ENCODE measurements around the gene DLGAP4.

DNA sequence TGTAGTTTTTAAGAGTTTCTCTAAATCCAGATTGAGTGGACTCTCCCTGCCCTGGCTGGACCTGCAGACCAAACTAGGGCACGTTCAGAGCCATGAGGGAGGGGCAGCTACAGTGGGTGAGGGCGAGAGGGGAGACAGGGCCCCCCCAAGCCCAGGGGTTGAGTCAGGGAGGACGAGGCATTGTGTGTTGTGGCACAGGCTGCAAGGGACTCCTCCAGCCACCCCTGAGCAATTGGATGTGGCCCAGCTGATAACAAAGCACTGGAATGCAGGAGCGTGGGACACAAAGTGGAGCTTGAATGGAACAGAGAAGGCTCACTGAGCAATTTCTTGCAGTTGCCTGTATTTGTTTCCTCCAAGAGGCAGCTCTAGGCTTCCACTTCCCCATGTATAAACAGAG lies 191.7 kb downstream of the DLGAP4 start:
- TF ChIP-seq SOX6 (IDR thresholded peaks at IDR 0.05) (no peak), SOX6 (CRISPR knock-in tag; IDR thresholded peaks at IDR 0.05) (no peak), RXRA (CRISPR knock-in tag; IDR thresholded peaks at IDR 0.05) (no peak), SMAD9 (CRISPR knock-in tag; IDR thresholded peaks at IDR 0.05) (no peak), KAT7 (CRISPR knock-in tag; IDR thresholded peaks at IDR 0.05; ENCODE audit: borderline replicate concordance) (no peak), ZFP36L1 (CRISPR knock-in tag; IDR thresholded peaks at IDR 0.05) (no peak), ZNF333 (CRISPR knock-in tag; IDR thresholded peaks at IDR 0.05; ENCODE audit: borderline replicate concordance) (no peak), SRSF4 (IDR thresholded peaks at IDR 0.05; ENCODE audit: low read depth, low read length, poor library complexity, severe bottlenecking) (no peak), JUN (CRISPR knock-in tag; IDR thresholded peaks at IDR 0.05) (no peak)
- TF ChIP-seq, protein P1, sequence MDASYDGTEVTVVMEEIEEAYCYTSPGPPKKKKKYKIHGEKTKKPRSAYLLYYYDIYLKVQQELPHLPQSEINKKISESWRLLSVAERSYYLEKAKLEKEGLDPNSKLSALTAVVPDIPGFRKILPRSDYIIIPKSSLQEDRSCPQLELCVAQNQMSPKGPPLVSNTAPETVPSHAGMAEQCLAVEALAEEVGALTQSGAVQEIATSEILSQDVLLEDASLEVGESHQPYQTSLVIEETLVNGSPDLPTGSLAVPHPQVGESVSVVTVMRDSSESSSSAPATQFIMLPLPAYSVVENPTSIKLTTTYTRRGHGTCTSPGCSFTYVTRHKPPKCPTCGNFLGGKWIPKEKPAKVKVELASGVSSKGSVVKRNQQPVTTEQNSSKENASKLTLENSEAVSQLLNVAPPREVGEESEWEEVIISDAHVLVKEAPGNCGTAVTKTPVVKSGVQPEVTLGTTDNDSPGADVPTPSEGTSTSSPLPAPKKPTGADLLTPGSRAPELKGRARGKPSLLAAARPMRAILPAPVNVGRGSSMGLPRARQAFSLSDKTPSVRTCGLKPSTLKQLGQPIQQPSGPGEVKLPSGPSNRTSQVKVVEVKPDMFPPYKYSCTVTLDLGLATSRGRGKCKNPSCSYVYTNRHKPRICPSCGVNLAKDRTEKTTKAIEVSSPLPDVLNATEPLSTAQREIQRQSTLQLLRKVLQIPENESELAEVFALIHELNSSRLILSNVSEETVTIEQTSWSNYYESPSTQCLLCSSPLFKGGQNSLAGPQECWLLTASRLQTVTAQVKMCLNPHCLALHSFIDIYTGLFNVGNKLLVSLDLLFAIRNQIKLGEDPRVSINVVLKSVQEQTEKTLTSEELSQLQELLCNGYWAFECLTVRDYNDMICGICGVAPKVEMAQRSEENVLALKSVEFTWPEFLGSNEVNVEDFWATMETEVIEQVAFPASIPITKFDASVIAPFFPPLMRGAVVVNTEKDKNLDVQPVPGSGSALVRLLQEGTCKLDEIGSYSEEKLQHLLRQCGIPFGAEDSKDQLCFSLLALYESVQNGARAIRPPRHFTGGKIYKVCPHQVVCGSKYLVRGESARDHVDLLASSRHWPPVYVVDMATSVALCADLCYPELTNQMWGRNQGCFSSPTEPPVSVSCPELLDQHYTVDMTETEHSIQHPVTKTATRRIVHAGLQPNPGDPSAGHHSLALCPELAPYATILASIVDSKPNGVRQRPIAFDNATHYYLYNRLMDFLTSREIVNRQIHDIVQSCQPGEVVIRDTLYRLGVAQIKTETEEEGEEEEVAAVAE (CRISPR knock-in tag; IDR thresholded peaks at IDR 0.05; ENCODE audit: borderline replicate concordance) = no peak
- TF ChIP-seq, protein P2, sequence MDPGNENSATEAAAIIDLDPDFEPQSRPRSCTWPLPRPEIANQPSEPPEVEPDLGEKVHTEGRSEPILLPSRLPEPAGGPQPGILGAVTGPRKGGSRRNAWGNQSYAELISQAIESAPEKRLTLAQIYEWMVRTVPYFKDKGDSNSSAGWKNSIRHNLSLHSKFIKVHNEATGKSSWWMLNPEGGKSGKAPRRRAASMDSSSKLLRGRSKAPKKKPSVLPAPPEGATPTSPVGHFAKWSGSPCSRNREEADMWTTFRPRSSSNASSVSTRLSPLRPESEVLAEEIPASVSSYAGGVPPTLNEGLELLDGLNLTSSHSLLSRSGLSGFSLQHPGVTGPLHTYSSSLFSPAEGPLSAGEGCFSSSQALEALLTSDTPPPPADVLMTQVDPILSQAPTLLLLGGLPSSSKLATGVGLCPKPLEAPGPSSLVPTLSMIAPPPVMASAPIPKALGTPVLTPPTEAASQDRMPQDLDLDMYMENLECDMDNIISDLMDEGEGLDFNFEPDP (CRISPR knock-in tag; conservative IDR thresholded peaks at IDR 0.05) = no peak

All from HepG2 (cell line).